ENCODE data around the gene SH2D2A.

The SH2D2A gene

DNA sequence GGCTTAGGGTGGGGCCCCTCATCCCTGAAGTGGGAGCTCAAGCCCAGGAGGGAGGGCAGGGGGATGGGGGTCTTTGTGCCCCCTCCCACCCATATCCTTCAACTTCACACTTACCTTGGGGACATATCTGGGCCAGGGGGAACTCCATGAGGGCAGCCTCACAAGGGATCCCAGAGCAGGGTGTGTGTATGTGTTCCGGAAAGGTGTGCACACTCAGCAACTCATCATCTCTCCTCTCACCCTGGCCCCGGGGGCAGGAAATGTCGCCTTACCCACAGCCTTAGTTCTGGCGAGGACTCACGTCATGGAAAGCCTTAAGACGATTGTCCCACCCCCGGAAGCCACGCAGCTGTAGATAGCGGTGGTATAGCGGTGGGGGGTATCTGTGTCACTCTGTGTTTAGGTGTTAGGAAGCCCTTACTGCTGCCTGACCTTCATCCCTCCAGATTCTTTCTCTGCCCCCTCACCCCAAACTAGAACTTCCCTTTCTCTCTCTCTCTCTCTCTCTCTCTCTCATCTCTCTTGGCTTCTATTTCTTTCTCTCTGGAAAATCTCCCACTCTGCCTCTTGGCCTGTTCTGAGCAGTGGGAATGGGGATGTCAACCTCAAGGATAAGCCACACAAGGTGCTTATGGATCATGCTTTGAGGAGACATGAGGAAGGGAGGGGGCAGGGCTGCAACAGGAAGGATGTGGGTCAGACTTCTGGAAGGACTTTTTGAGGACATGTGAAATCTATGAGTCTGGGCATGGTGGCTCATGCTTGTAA, at the start of gene SH2D2A:
Gene SH2D2A (minus strand): TSS at position 288 of the 768 bp plus-strand sequence. CDS start 140 bp downstream, at position 148.
- DNase-seq, result peak; percentile 95

DNA sequence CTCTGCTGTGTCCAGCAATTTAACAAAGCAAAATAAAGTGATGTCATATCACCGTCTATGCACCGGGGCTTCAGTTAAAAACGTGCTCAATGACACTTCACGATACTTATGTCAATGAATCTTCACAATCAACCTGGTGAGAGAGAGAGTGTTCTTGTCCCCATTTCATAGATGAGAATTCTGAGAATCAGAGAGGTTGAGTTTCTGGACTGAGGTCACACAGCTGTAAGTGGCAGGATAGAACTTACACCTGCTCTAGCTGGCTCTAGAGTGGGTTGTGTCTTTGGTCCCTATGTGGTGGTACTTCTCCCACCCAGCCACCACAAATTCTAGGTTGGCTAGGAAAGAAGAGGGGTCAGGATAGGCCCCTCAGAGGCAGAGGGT, 49.2 kb upstream of the SH2D2A start:
- no peak for DNase-seq

DNA sequence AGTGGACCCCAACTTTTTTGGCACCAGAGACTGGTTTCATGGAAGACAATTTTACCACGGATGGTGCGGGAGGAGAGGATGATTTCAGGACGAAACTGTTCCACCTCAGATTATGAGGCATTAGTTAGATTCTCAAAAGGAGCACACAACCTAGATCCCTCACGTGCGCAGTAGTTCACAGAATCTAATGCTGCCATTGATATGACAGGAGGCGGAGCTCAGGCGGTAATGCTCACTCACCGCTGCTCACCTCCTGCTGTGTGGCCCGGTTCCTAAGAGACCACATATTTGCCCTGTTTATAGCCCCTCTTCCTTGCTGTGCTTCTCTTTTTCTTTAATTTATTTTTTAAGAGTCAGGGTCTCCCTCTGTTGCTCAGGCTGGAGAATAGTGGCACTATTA, 48.6 kb upstream of the SH2D2A start:
- no peak for DNase-seq

DNA sequence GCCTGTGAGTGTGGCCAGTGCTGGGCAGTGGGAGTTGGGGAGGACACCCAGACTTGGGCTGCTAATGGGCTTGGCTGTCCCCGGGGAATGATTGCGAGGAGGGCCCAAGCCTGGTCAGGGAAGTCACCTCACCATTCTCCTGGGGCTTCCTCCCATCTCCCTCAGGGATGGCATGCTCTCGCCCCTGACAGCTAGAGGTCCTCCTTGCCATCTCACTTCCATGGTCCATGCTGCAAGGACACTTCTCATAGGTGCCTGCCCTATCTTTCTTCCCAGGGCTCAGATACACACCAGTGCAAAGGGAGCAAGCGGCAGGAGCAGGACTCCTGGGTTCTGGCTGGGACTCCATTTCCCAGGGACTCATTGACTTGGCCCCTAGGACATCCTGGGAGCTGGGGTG, 48.1 kb upstream of the SH2D2A start:
- no peak for DNase-seq

DNA sequence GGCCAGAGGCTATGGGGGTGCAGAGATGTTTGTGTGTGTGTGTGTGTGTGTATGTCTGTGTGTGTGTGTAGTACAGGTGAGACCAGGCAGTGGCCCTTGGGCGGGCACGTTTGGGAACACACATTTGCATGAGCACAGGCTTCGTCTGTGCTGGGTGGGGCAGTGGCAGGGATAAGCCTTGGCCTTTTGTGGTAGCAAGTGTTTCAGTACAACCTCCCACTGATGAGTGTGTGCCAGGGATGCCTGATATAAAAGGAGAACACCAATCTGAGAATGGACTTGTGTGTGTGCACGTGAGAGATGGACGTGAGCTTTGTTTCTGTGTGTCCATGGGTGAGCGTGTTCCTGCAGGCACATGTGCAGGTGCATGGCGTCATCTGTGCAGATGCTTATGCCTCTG, 47.0 kb upstream of the SH2D2A start:
- DNase-seq, result no peak

DNA sequence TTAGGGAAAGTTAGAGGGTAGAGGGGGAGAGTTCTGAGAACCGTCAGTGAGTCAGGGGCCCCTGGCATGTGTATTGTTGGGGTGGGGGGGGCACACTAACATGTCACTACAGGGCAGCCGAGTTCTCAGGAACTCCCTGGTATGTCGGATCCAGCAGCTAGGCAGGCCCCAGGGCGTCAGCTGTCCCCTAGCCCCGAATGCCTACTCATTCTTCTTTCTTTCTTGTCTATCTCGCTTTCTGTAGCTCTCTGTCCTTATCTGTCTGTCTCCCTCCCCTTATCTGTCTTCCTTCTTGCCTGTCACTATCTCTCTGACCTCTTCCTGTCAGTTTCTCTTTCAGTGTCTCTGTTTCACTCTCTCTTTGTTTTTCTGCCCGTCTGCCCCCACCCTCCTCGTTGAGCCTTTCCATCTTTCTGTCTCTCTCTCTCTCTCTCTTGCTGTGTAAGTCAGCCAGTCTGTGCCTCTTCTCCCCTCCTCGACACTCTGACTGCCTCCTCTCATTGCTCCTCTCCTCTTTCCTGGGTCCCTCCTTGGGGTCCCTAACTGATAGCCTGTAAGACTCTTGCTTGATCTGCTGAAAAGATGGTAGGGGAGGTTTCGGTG, 46.5 kb upstream of the SH2D2A start:
- DNase-seq, result no peak

DNA sequence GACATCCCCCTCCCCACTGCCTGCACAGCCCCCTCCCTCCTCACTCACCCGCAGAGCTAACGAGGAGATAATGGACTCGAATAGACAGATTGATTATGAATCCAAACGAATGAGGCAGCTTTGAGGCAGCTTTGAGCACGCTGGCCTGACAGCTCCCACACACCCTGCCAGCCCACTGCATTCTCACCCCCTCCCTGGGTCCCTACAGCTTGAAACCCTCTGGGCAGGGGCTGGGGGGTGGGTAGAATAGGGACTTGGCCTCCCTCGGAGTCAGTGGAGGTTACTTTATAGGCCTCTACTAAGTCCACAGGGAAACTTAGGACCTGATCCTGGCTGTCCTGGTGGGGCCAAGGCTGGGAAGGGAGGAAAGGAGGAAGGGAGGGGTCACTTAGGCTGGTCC, 45.9 kb upstream of the SH2D2A start:
- DNase-seq, result no peak

DNA sequence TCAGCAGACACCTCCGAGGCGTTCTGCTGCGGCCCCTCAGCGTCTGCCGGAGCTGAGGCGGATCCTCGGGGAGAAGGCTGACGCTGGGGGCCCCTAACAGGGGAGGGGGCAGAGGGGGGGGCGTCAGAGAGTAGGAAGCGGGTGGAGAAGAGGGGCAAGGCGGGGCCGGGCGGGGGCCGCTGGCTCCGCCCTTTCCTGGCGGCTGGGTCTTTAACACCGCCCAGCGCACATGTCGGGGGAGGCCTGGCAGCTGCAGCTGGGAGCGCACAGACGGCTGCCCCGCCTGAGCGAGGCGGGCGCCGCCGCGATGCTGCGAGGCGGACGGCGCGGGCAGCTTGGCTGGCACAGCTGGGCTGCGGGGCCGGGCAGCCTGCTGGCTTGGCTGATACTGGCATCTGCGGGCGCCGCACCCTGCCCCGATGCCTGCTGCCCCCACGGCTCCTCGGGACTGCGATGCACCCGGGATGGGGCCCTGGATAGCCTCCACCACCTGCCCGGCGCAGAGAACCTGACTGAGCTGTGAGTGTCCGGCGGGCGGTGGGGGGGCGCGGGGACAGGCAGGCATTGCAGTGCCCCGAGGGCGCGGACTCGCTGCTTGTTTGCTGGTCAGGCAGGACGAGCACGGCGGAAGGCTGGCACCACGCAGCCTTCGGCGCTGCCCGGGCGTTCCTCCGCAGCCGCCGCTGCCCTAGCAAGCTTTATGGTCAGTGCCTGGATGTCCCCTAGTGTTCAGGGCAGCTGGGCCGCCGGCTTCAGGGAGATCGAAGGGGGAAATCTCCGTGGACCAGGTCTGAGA, 44.2 kb upstream of the SH2D2A start, which contains the start of gene NTRK1:
Gene NTRK1 (plus strand): TSS at position 238 of the 796 bp plus-strand sequence. CDS start 70 bp downstream, at position 308.
- peak; percentile 47 for DNase-seq

DNA sequence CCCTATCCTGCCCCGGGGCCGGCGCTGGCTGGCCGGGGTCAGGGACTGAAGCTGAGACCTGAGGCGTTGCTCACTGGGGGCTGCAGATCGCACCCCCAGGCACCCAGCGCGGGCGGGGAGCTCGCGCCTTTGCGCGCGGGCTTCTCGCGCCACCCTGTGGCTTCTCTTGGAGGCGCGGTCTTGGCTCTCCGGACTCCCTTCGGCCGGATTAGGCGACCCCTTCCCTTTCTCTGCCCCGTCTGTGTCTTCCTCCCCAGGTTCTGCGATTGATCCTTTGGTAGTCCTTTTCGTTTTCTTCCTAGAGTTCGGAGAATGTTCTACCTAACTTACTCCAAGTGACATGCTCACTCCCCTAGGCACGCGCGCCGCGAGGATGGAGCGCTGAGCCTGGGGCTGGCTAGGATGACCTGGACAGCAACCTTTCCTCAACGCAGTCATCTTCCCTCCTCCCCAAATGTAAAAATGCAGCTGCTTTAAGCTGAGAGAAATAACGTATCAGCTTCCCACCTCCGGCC, 43.5 kb upstream of the SH2D2A start:
- peak; percentile 59 for DNase-seq

DNA sequence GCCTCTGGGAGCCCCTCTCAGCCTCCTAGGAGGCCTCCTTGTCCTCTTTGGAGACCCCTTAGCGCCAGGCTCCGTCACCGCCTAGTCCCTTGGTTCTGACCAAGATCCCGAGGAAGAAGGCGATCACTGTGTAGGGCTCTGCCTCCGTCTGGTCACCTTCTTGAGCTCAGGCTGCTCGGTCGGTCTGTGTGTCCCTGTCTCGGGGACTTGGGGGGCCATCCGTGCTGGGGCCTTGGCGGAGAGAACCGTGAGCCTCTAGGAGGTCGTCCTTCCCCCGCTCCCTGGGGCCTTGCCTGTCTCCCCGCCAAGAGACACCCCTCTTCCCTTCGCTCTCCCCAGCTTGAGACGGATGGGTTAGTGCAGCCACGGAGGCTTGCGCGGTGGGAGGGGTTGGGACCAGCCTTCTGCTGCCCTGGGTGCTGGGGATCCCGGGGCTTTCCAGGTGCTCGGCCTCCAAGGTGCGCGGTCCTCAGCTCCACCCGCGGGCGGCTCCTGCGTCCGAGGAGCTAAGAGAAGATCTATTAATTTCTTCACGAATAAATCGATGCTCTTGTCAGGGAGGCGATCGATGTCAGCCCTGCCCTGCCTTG, 43.0 kb upstream of the SH2D2A start:
- DNase-seq, result peak; percentile 15

DNA sequence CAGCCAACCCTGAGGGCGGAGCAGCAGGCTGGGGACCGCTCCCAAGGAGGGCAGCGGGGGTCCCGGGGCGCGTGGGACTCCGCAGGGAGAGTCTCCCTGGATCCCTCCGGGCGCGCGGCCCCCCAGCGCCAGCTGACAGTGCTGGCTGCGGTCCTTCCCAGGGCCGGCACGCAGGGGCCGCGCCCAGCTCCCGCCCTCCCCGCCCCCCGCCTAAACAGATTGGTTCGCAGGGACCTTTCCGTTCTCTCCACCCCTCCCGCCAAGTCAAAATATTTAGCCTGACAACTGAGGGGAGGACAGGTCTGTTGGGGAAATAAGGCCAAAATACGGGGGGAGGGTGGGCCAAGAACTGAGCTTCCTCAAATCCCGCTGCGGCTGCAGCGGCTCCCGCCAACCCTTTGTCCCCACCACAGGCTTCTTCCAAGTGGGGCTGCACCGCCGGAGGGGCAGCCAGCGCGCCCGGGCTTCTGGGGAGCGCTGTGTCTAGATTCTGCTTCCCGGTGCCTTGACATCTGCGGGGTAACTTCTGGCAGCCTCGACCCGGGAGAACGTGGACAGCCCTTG, 42.4 kb upstream of the SH2D2A start, which contains the start of gene INSRR:
Gene INSRR (minus strand): TSS at position 159 of the 564 bp plus-strand sequence. CDS start 496 bp downstream, outside the sequence.
- no peak for DNase-seq

DNA sequence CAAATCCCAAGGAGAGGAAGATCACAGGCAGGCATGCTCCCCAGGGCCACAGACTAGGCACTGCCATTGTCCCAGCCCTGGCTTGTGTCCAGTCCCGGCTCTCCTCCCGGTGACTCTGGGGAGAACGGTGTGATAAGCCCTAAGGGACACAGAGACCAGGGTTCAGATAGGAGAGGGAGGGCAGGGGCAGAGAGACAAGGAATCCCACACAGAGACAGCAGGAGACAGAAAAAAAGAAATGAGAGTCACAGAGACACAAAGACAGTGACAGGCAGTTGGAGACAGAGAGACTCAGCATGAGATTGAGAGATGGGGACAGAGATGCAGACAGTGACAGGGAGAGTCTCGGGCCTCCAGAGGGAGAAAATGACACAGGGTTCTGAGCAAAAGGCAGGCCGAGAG, 41.9 kb upstream of the SH2D2A start:
- no peak for DNase-seq

DNA sequence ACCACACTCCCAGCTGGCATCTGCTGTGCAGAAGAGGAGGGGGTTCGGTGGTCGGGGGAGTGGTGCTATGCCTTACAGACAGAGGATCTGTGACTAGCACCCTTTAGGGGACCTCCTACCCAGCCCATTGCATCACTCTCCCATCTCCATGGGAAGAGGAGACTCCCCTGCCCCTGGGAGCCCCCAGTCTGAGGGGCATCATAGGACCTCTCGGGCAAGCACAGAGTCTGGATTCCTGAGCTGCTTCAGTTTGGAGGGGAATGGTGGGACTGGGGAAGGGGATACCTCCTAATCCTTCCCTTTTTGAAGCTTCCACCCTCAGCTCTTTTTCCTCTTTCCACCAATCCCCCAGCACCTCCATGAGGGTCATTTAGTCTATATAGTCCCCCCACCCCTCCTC, 40.9 kb upstream of the SH2D2A start:
- no peak for DNase-seq

DNA sequence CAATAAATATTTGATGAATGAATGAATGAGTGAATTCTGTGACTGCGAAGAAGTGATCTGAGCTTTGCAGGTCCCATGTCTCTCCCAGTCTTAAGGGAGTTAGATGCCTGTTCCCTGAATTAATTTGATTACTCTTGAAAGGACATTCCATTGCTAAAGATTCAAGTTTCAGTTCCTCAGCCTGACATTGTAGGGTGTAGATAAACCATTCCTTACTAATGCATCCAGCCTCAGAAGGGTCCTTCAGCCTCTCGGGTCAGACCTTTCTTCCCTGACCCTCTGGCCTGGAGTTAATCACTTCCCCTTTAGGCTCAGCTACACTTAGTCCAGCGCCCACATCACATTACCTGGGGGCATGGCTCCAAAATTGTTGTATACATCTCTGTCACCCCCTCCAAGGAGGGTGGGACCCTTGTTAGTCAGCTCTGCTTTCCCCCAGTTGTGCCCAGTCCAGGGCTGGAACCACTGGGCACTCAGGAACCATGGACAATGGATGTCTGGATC, 39.7 kb upstream of the SH2D2A start:
- DNase-seq, result no peak

DNA sequence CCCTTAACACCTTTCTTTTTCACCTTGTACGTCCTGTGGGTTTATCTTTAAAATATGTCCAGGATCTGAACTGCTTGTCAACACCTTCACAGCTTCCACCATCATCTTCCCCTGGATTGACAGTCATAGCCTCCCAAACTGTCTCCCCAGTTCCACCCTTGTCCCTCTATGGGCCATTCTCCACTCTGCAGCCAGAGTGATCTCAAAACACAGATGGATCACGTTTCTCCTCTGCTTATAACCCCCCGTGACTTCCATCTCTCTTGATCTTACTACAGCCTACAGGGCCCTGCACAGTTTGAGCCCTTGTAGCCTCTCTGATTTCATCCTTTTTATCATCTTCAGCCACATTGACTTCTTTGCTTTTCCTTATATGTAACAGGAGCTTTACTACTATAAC, 38.0 kb upstream of the SH2D2A start:
- no peak for DNase-seq

DNA sequence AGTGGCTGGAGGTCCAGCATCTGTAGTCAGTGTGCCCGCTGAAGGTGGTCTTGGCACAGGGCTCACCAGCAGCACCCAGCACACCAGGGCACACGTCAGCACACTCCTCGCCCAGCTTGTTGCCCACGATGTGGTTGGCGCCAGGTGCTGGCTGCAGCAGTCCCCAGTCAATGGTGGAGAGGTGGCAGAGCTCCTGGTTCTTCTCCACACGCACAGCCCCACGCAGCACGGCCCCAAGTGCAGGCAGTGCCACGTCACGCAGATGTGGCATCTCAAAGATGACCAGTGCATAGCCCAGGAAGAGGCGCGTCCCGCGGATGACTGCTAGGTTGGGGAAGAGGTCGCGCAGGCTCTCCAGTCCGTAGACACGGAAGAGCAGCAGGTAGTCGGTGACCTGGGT, 37.1 kb upstream of the SH2D2A start:
- DNase-seq, result no peak

DNA sequence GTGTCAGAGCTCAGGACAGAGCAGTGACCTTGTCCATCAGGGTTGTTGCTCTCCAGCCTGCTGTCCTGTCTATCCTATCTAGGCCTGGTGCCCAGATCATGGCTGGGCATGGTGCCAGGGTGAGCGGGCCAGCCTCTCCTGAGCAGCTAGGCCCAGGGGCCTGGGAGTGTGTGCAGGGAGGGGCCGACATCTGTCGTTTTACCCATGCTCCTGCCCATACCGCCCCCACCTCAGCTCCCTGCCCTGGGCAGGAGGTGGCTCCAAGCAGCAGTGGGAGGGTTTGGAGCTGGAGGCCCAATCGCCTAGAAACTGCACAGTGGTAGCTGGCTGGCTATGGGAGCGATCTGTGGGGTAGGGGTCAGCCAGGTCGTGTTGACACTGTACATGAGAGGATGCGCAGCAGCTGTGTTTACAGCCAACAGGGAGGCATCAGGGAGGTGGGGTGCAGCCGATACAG, 35.8 kb upstream of the SH2D2A start:
- no peak for DNase-seq

DNA sequence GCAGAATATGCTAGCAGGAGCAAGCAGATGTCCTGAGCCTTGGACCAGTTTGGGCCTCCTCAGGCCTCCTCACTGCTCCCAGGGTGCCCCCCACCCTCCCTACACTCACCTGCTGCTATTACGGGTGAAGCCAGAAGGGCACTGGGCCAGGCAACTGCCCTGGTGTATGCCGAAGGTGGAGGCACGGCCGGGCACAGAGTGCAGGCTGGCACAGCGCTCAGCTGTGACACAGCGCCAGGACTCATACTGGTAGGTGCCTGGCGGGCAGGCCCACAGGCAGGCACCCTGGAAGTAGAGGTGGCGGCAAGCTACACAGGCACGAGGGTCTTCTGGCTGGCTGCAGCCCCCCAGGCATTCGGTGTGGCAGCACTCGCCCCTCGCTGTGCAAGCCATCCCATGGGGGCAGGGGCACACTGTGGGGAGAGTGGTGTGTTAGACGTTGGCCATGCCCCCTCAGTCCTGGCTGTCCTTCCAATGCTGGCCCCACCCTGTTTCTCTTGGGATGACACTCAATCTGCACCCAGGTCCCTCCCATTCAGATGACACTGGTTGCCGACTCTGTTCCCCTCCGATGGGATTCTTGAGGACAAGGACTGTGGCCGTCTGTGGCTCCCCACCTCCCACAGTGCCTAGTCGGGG, 35.2 kb upstream of the SH2D2A start:
- no peak for DNase-seq

DNA sequence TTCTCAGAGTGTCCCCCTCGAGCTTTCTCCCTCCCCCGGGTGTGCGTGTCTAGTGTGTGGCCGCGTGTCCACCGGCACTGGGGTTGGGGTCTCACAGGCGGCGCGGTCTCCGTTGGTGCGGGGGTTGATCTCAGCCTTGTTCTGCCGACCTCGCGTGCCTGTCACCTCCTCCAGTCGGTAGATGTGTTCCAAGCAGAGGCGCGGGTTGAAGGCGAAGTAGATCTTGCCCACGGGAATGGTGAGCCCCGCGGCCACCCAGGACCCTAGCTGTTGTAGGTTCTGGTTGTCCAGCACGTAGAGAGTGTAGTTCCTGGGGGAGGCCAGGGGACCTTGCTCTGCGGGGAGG, 32.5 kb upstream of the SH2D2A start:
- DNase-seq, result no peak

DNA sequence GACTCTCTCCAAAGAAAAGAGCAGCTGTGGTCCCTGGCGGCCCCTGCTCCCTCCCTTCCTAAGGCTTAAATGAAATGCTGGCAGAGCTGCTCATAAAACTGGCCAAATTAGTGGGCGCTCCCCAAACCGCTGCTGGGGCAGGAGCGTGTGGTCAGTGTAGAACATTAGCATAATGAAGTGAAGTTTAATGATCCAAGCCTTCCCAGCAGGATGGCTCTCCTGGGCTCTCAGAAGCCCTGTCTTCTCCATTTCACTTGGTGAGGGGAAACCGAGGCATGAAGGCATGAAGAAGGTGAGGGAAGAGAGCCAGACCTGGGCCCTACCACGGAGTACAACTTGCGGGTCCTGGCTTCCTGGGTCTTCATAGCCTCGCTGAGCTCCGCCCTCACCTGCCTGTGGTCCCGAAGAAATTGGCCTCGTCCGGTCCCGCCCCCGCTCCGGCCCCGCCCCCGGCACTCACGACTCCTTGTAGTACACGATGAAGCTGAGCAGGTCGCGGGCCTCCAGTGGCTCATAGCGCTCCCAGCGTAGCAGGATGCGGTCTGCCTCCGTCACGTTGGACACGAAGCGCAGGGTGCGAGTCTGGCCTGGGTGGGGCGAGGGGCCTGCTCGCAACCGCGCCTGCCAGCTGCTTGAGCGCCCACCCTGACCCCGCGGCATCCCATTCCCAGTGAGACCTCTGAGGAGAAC, 32.0 kb upstream of the SH2D2A start:
- peak; percentile 49 for DNase-seq

Data from stimulated activated CD4-positive, alpha-beta T cell treated with anti-CD3 and anti-CD28 coated beads, Interleukin-4, amount 100 ng/mL, for 24 hours (primary cell).